Mammary epithelial cell (primary cell): ENCODE results near the gene WHRN.

ENCODE experiments used
- EZH2 ChIP-seq: IDR thresholded peaks from 2 replicates; pipeline ENCODE4 v1.6.1; 2012; ENCODE audit warnings: low read length, inconsistent platforms, borderline replicate concordance
- TF ChIP-seq, protein P1 (sequence below), 2 donors: IDR thresholded peaks in 1 of 2; conservative IDR thresholded peaks in 1 of 2; 2 replicates each; pipeline ENCODE4 v1.5.1; 2011 to 2012; ENCODE audit warnings: inconsistent platforms in 2 of 2, low read length in 2 of 2, mild to moderate bottlenecking in 2 of 2, control low read depth in 1 of 2, low read depth in 1 of 2; ENCODE audit not compliant: insufficient read depth in 1 of 2; ENCODE audit errors: extremely low read depth in 1 of 2

DNA sequence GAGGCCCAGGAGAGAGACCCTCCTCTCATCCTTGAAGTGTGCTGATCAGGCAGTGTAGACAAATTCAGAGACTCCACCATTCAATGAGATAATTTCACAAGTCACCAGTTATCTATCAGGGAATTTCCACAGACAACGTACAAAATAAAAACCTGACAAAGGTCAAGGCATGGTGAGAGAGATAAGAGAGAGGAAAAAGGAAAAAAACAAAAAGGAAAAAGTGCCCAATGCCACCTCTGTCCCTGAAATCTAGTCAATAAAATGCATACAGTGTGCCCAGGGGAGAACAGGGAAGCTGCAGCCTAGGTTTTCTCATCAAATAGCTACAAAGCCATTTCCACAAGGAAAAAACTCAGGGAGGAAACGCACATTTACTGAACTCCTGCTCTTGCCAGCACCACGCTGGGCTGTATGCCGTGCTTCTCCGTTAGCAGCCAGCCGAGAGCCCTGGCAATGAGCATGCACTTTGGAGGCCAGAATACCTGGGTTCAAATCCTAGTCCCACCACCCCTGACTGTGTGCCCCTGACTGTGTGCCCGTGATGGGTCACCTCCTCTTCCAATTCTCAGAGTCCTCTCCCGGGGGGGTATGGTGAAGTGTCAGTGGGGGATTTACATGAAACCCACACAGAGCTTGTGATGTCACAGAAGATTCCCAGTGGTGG lies 11.6 kb downstream of the WHRN start:
- TF ChIP-seq, protein P1, sequence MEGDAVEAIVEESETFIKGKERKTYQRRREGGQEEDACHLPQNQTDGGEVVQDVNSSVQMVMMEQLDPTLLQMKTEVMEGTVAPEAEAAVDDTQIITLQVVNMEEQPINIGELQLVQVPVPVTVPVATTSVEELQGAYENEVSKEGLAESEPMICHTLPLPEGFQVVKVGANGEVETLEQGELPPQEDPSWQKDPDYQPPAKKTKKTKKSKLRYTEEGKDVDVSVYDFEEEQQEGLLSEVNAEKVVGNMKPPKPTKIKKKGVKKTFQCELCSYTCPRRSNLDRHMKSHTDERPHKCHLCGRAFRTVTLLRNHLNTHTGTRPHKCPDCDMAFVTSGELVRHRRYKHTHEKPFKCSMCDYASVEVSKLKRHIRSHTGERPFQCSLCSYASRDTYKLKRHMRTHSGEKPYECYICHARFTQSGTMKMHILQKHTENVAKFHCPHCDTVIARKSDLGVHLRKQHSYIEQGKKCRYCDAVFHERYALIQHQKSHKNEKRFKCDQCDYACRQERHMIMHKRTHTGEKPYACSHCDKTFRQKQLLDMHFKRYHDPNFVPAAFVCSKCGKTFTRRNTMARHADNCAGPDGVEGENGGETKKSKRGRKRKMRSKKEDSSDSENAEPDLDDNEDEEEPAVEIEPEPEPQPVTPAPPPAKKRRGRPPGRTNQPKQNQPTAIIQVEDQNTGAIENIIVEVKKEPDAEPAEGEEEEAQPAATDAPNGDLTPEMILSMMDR (conservative IDR thresholded peaks at IDR 0.05 in 1 of 2, IDR thresholded peaks at IDR 0.05 in 1 of 2; ENCODE audit: extremely low read depth in 1 of 2, insufficient read depth in 1 of 2, low read depth in 1 of 2, low read length in 2 of 2), result no peak
- TF ChIP-seq EZH2, result no peak
